Activated naive CD4-positive, alpha-beta T cell treated with anti-CD3 and anti-CD28 coated beads, Interleukin-2, amount 10 ng/mL, durations not matched to agents 7 days and 5 days (primary cell): Measurements from ENCODE around the gene AAGAB.

Source experiments
- CTCF ChIA-PET: fragments of 350-600 bp; sonication (Branson Sonifier 250); formaldehyde crosslinking; loops from one replicate; lab custom pipeline; 2021; ENCODE audit warnings: antibody characterized with exemption; lab: Charles Lee
- DNase-seq: peaks from one replicate; pipeline ENCODE4 v3.0.0-alpha.2; 2020
- H3K27ac Mint-ChIP-seq: one replicate; pipeline ENCODE4 v1.8.0; 2021; ENCODE audit warnings: mild to moderate bottlenecking, moderate library complexity, mixed read lengths
- H3K27me3 Mint-ChIP-seq: one replicate; pipeline ENCODE4 v1.8.0; 2021; ENCODE audit warnings: mild to moderate bottlenecking, mixed read lengths
- H3K36me3 Mint-ChIP-seq: one replicate; pipeline ENCODE4 v1.8.0; 2021; ENCODE audit warnings: mixed read lengths
- H3K4me1 Mint-ChIP-seq: one replicate; pipeline ENCODE4 v1.8.0; 2021; ENCODE audit warnings: mixed read lengths
- H3K4me3 Mint-ChIP-seq: one replicate; pipeline ENCODE4 v1.8.0; 2021; ENCODE audit warnings: mild to moderate bottlenecking, moderate library complexity, mixed read lengths
- H3K9me3 Mint-ChIP-seq: one replicate; pipeline ENCODE4 v1.8.0; 2021; ENCODE audit warnings: mixed read lengths

The AAGAB gene

GRCh38 chr15:67242708-67243111, 11.8 kb downstream of the AAGAB start:
- CTCF ChIA-PET, result no interaction called here
- H3K27me3 Mint-ChIP-seq, result no peaks in the 10 kb centered on the region
- peaks cover 30% of the 10 kb centered on the region for H3K36me3 Mint-ChIP-seq
- DNase-seq, result no peak
- H3K9me3 Mint-ChIP-seq, result peaks cover 8% of the 10 kb centered on the region
- peaks cover 47% of the 10 kb centered on the region for H3K4me1 Mint-ChIP-seq
- H3K27ac Mint-ChIP-seq, result peak overlapping the region; percentile 77
- H3K4me3 Mint-ChIP-seq, result no peak overlapping the region

DNA sequence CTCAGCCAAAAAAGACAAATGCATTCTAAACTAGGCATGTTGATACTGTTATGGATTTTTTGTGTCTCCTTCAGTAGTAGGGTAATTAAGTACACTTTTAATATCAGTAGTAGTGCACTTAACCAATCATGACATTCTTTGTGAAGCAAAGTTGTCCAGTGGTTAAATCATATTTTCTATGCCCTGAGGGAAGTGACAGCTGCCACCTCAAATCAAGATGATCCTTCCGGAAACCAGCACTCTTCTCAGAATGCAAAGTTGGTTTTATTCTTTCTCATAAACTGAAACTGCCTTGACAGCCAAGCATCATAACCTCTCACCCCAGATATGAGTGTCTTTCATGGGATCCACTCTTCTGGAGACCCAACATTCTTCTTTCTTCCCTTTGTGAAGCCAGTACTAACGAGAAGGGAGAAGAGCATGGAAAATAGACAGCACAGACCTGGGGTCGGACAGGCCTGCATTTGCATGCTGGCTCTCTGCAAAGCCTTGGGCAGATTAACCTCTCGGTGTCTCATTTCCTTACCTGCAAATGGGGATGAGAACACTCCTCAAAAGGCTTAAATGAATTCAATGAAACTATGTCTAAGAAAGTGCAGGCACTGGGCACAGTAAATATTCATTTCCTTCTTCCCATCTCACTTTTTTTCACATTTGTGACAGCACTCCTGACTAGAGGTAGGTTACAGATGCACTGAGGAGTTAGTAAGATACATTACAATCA, 13.2 kb downstream of the AAGAB start:
- H3K27ac Mint-ChIP-seq, result peak overlapping the region; percentile 90
- CTCF ChIA-PET, result interaction anchor here (0.8 to 2.8 kb wide), 6 partner anchors 9 to 295 kb away, joined by 3 to 18 read pairs (median 4); no protein-coding TSS in a partner anchor
- H3K27me3 Mint-ChIP-seq, result no peaks in the 10 kb centered on the region
- DNase-seq, result peak; percentile 34
- H3K4me3 Mint-ChIP-seq, result peak overlapping the region; percentile 9
- no peaks in the 10 kb centered on the region for H3K9me3 Mint-ChIP-seq
- H3K36me3 Mint-ChIP-seq, result peaks cover 20% of the 10 kb centered on the region
- H3K4me1 Mint-ChIP-seq, result peaks cover 47% of the 10 kb centered on the region

DNA sequence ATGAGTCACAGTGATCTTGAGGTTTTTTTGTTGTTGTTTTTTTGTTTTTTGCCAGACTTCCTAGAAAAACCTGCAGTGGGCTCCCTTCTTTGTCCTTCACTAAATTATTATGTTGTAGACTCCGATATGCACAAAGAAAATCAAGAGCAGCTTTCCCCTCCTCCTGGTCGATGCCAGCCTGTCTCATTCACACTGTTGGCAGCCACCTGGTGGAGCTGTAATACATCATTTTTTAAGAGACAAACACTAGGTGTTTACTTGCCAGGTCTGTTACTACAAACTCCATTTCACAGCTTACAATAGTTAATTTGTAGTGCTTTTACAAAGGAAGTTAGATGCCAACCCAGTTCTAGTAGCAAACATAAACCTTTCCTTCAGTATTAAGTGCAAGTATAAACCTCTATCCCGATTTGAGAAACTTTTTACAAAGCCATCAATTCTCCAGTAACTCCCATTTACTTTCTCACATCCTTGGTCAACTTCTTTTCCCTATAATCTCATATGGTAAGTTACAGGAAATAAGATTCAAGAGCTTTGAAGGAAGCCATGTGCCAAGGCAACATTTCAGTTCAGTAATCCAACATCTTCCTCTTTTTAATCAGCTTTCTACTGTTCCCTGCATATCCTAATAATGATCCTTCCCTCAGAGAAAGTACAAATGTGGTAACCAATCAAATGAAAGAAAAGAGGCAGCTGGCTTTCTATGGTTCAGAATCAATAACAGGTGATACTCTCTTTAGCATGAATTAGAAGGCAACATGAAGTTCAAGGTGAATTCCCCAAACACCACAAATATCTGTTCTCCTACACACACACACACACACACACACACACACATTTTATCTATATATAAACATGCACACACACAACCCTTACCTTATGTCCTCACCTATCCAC, 14.0 kb downstream of the AAGAB start:
- CTCF ChIA-PET, result interaction anchor here (0.8 to 2.8 kb wide), 9 partner anchors 9 to 294 kb away, joined by 3 to 18 read pairs (median 3); no protein-coding TSS in a partner anchor
- peaks cover 47% of the 10 kb centered on the region for H3K4me1 Mint-ChIP-seq
- H3K27me3 Mint-ChIP-seq, result no peaks in the 10 kb centered on the region
- DNase-seq, result peak; percentile 51
- H3K27ac Mint-ChIP-seq, result peak overlapping the region; percentile 90
- H3K9me3 Mint-ChIP-seq, result no peaks in the 10 kb centered on the region
- H3K4me3 Mint-ChIP-seq, result peak overlapping the region; percentile 9
- peaks cover 19% of the 10 kb centered on the region for H3K36me3 Mint-ChIP-seq

- H3K27me3 Mint-ChIP-seq, result no peaks in the 10 kb centered on the region
- H3K4me1 Mint-ChIP-seq, result peaks cover 13% of the 10 kb centered on the region
- CTCF ChIA-PET, result no interaction called here
- DNase-seq, result no peak
- no peak overlapping the region for H3K4me3 Mint-ChIP-seq
- no peak overlapping the region for H3K27ac Mint-ChIP-seq
- no peaks in the 10 kb centered on the region for H3K9me3 Mint-ChIP-seq
- peaks cover 64% of the 10 kb centered on the region for H3K36me3 Mint-ChIP-seq
Measured at GRCh38 chr15:67232591-67232990, 21.9 kb downstream of the AAGAB start.

DNA sequence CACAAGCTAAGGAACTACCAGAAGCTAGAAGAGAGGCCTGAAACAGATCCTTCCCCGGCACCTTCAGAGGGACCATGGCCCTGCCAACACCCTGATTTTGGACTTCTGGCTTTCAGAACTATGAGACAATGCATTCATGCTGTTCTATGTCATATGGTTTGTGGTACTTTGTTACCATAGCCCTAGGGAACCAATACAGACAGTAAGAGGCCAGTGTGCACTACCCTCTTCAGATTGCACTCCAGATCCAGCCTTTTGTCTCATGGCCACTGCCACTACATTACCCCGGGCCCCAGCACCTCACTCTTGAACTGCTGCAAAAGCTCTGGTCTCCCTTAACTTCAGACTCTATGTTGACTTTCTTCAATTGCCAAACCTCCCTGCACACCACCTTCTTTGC, 24.0 kb downstream of the AAGAB start:
- Mint-ChIP-seq H3K36me3 (peaks cover 65% of the 10 kb centered on the region), H3K4me3 (no peak overlapping the region), H3K9me3 (no peaks in the 10 kb centered on the region), H3K27me3 (no peaks in the 10 kb centered on the region), H3K27ac (no peak overlapping the region), H3K4me1 (peaks cover 16% of the 10 kb centered on the region)
- CTCF ChIA-PET, result interaction anchor here (0.7 kb wide), 1 partner anchor 10 kb away, joined by 3 read pairs; no protein-coding TSS in a partner anchor
- no peak for DNase-seq

DNA sequence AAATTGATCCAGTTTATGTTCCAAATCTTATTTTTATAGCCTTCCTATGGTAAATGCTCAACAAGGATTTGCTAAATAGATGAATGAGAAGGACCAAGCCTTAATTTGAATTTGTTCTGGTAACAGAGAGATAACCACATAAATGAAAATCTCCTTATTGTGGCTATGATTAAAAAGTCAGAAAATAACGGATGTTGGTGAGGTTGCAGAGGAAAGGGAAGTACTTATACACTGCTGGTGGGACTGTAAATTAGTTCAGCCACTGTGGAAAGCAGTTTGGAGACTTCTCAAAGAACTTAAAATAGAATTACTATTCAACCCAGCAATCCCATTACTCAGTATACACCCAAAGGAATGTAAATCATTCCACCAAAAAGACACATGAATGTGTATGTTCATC, 26.2 kb downstream of the AAGAB start:
- H3K36me3 Mint-ChIP-seq, result peaks cover 53% of the 10 kb centered on the region
- no peaks in the 10 kb centered on the region for H3K9me3 Mint-ChIP-seq
- no peak overlapping the region for H3K27ac Mint-ChIP-seq
- peaks cover 16% of the 10 kb centered on the region for H3K4me1 Mint-ChIP-seq
- CTCF ChIA-PET, result interaction anchor here (1.1 to 1.5 kb wide), 2 partner anchors 12 to 282 kb away, joined by 3 to 5 read pairs; no protein-coding TSS in a partner anchor
- no peaks in the 10 kb centered on the region for H3K27me3 Mint-ChIP-seq
- no peak for DNase-seq
- H3K4me3 Mint-ChIP-seq, result no peak overlapping the region

- CTCF ChIA-PET, result interaction anchor here (1.1 kb wide), 1 partner anchor 282 kb away, joined by 3 read pairs; no protein-coding TSS in a partner anchor
- H3K9me3 Mint-ChIP-seq, result no peaks in the 10 kb centered on the region
- peaks cover 16% of the 10 kb centered on the region for H3K4me1 Mint-ChIP-seq
- H3K36me3 Mint-ChIP-seq, result peaks cover 48% of the 10 kb centered on the region
- H3K27ac Mint-ChIP-seq, result no peak overlapping the region
- H3K27me3 Mint-ChIP-seq, result no peaks in the 10 kb centered on the region
- no peak overlapping the region for H3K4me3 Mint-ChIP-seq
- DNase-seq, result no peak
Measured at GRCh38 chr15:67227846-67228245, 26.6 kb downstream of the AAGAB start.

DNA sequence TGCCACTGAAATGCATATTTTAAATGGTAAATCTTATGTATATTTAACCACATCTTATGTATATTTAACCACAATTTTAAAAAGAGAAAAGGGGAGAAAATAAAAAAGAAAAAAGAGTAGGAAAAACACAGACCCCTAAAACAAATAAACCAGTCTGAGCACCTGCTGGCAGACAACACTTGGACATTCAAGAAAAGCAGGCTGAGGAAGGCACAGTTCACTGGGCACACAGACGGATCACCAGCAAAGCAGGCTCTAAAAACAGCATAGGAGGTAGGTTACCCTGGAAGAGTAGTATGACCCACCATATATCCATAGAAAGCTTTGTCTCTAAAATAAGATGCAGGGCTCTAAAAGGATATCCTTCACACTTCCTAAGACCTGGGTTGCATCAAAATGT, 27.0 kb downstream of the AAGAB start:
- no peaks in the 10 kb centered on the region for H3K27me3 Mint-ChIP-seq
- no peak overlapping the region for H3K27ac Mint-ChIP-seq
- CTCF ChIA-PET, result interaction anchor here (1.1 kb wide), 1 partner anchor 282 kb away, joined by 3 read pairs; no protein-coding TSS in a partner anchor
- no peak for DNase-seq
- peaks cover 44% of the 10 kb centered on the region for H3K36me3 Mint-ChIP-seq
- H3K9me3 Mint-ChIP-seq, result no peaks in the 10 kb centered on the region
- H3K4me1 Mint-ChIP-seq, result peaks cover 16% of the 10 kb centered on the region
- no peak overlapping the region for H3K4me3 Mint-ChIP-seq

DNA sequence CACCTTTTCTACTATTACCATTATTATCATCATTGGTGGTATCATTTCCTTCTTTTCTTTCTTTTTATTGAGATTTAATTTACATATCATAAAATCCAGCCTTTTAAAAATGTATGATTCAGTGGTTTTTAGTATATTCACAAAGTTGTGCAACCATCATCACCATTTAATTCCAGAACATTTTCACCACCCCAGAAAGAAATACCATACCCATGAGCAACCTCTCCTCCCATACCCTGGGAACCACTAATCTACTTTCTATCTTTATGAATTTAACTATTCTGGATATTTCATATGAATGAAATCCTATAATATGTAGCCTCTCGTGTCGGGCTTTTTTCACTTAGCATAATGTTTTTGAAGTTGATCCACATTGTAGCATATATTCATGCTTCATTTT, 29.1 kb downstream of the AAGAB start:
- Mint-ChIP-seq H3K4me3 (no peak overlapping the region), H3K27me3 (no peaks in the 10 kb centered on the region), H3K4me1 (peaks cover 16% of the 10 kb centered on the region), H3K36me3 (peaks cover 29% of the 10 kb centered on the region), H3K27ac (no peak overlapping the region), H3K9me3 (no peaks in the 10 kb centered on the region)
- CTCF ChIA-PET, result interaction anchor here (0.6 kb wide), 1 partner anchor 149 kb away, joined by 4 read pairs; no protein-coding TSS in a partner anchor
- no peak for DNase-seq

DNA sequence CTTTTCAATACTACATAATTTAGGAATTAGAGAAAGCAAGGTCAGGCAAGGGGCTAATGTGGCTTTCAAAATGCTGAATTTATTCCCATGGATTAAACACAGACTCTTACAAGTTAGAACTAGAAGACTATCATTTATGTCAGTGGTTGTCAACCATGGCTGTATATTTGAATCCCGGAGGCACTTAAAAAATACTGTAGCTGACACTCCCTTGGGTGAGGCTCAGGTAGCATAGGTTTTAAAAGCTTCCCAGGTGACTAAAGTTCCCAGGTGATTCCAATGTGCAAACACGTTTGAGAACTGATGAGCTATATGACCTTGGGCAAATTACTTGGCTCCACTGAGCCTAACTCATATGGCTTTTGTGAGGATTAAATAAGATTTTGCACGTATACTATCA, 29.6 kb downstream of the AAGAB start:
- Mint-ChIP-seq H3K9me3 (no peaks in the 10 kb centered on the region), H3K27me3 (no peaks in the 10 kb centered on the region), H3K36me3 (peaks cover 28% of the 10 kb centered on the region), H3K27ac (no peak overlapping the region), H3K4me3 (no peak overlapping the region), H3K4me1 (peaks cover 16% of the 10 kb centered on the region)
- DNase-seq, result no peak
- CTCF ChIA-PET, result interaction anchor here (0.6 kb wide), 1 partner anchor 148 kb away, joined by 4 read pairs; no protein-coding TSS in a partner anchor

DNA sequence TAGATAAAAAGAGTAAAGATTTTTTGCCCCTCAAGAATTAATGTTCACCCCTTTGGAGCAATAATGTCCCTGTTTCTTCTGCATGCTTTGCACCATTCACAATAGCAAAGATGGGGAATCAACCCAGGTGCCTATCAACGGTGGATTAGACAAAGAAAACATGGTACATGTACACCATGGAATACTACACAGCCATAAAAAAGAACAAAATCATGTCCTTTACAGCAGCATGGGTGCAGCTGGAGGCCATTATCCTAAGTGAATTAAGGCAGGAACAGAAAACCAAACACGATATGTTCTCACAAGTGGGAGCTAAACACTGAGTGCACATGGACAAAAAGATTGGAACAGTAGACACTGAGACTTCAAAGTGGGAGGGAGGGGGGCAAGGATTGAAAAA, 35.2 kb downstream of the AAGAB start:
- Mint-ChIP-seq H3K36me3 (peaks cover 31% of the 10 kb centered on the region), H3K4me1 (no peaks in the 10 kb centered on the region), H3K4me3 (no peak overlapping the region), H3K9me3 (no peaks in the 10 kb centered on the region), H3K27me3 (no peaks in the 10 kb centered on the region), H3K27ac (no peak overlapping the region)
- no peak for DNase-seq
- CTCF ChIA-PET, result interaction anchor here (0.7 kb wide), 1 partner anchor 10 kb away, joined by 3 read pairs; no protein-coding TSS in a partner anchor

DNA sequence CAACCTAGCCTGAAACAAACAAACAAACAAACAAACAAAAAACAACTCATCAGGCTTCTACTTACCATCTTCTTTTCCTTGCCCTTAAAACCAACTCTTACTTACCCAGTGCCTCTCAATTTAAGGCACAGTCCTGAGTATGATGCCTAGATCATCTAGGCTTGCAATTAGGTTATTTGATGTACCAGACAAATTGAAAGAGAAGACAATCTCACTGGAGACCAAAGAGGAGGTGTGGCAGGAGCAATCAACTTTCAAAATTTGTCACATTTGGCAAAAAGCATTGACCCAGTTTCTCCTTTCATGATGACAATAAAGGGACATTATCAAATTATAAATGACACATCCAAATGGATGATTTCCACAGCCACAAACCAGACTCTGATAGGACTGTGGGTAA, 36.0 kb downstream of the AAGAB start:
- CTCF ChIA-PET, result no interaction called here
- Mint-ChIP-seq H3K4me3 (no peak overlapping the region), H3K4me1 (no peaks in the 10 kb centered on the region), H3K36me3 (peaks cover 31% of the 10 kb centered on the region), H3K27ac (no peak overlapping the region), H3K9me3 (no peaks in the 10 kb centered on the region), H3K27me3 (no peaks in the 10 kb centered on the region)
- DNase-seq, result no peak

DNA sequence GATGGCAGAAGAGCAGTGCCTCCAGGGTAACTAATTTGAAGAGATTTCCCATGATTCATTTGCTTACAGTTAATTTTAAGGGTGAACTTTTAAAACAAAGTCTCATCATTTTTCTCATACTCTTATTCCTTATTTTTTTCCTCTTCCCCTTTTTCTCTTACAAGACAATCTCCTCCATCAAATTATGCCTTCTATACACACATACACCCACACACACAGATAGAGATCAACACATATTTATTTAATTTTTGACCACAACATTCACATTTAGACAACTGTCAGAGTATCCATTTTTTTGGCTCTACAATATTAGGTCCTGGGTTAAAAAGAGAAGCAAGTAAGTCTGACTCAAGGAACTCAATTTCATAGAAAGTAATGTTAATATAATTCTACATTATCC, 37.6 kb downstream of the AAGAB start:
- peaks cover 31% of the 10 kb centered on the region for H3K36me3 Mint-ChIP-seq
- H3K27ac Mint-ChIP-seq, result no peak overlapping the region
- H3K9me3 Mint-ChIP-seq, result no peaks in the 10 kb centered on the region
- CTCF ChIA-PET, result no interaction called here
- no peaks in the 10 kb centered on the region for H3K4me1 Mint-ChIP-seq
- no peak for DNase-seq
- H3K4me3 Mint-ChIP-seq, result no peak overlapping the region
- H3K27me3 Mint-ChIP-seq, result no peaks in the 10 kb centered on the region

GRCh38 chr15:67215102-67215501, 39.4 kb downstream of the AAGAB start:
- H3K4me3 Mint-ChIP-seq, result no peak overlapping the region
- H3K27me3 Mint-ChIP-seq, result no peaks in the 10 kb centered on the region
- no peak for DNase-seq
- CTCF ChIA-PET, result no interaction called here
- H3K27ac Mint-ChIP-seq, result no peak overlapping the region
- H3K36me3 Mint-ChIP-seq, result peaks cover 35% of the 10 kb centered on the region
- no peaks in the 10 kb centered on the region for H3K9me3 Mint-ChIP-seq
- H3K4me1 Mint-ChIP-seq, result no peaks in the 10 kb centered on the region
